GM21786 (cell line): ENCODE data around the gene UBE2E1.
"Not testable (repeated sequence)": the region's sequence is repeated elsewhere in the genome, so short reads cannot be mapped to it uniquely, and the experiment has no call there.

Experiments
- ATAC-seq: cut with Tn5 transposase; IDR thresholded peaks from one replicate; pipeline ENCODE4 v1.9.1; 2021; ENCODE audit not compliant: unreplicated experiment

Gene UBE2E1

DNA sequence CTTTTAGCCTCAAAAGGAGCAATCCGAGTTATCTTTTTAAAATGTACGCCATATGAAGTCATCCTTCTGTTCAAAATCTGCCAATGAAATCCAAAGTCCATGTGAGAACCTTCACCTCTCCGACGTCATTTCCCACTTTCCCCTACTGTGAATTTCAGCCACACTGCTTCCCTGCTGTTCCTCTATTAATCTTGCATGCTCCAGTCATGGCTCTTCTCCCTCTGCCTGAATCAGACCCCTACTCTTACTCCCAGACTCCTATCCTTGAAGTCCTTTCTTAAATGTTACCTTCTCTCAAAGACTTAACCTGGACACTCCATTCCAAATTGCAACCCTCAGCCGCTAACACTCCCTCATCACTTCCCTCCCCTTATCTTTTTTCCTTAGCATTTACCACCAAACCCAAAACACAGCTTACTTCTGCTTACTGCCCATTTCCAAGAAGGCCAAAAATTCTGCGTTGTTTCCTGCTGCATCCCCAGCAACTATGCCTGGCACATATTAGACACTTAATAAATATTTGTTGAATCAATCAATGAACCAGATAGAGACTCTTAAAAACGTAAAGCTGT, 109.9 kb downstream of the UBE2E1 start:
- ATAC-seq: no peak

DNA sequence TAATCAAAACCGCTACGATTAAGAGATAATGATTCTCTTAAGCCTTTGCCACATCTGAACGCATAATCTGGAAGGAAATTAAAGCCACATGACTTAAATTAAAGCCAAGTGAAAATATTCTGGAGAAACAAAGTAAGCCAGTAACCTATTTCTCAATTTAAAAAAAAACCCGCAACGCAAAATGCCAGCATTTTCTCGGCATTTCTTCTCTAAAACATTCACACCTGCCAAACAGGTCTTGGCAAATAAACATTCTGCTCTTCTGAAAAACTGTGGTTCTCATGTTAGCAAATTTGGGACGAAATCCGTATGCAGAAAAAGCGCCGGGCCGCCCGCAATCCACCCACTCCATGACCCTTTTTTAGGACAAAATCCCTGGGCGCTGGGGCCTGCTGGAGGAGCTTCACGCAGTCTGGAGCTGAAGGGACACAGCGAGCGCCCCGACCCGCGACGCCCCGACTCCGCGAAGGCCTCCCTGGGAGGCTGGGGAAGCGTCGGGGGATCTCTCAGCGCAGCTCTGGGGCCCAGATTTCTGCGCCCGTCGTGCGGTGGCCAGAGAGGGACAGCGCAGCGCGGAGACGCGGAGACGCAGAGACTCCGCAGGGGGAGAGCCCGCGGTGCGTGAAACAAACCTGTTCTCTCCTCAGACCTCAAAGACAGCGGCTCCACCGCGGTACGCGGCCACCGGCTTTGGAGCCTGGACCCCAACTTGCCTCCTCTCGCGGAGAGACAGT, 110.6 kb downstream of the UBE2E1 start:
- peak; percentile 38 for ATAC-seq

DNA sequence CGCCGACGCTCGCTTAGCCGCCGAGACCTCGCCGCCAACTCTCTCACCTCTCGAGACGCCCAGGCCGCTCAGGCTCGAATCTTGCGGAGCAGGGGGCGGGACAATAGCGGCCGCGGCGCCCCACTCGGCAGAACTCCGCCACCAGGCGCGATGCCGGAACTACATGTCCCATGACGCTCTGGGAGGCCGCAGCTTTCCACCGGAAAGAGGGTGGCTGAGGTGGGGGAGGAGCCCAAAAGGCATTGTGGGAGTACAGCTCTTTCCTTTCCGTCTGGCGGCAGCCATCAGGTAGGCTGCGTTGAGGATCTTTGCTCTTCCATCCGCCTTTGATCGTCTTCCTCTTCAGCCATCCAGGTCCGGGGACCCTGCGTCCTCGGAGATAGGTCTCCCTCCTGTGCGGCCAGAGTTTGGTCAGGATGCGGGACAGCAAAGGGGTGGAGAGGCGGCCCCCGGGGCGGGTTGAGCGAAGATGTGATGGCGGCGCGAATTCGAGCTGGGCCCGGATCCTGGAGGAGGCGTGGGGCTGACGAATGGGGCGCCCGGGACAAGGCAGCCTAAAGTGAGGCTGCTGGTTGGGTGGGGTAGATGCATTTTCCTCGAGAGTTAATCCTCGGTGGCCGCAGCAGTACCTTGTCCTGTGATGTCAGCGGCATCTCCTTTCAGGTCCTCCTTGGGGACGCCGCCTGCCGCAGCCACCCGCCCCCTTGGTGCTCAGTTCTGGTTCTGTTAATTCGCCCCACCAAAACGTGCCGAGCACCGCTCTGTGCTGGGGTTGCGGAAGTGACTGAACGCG, 111.3 kb downstream of the UBE2E1 start, which contains the start of the genes NKIRAS1 and RPL15:
Gene NKIRAS1 (minus strand): TSS at position 105 of the 793 bp plus-strand sequence. CDS start 6,086 bp downstream, outside the sequence.
Gene RPL15 (plus strand): TSS at position 247 of the 793 bp plus-strand sequence. CDS start 728 bp downstream, outside the sequence.
- ATAC-seq: peak; percentile 90

DNA sequence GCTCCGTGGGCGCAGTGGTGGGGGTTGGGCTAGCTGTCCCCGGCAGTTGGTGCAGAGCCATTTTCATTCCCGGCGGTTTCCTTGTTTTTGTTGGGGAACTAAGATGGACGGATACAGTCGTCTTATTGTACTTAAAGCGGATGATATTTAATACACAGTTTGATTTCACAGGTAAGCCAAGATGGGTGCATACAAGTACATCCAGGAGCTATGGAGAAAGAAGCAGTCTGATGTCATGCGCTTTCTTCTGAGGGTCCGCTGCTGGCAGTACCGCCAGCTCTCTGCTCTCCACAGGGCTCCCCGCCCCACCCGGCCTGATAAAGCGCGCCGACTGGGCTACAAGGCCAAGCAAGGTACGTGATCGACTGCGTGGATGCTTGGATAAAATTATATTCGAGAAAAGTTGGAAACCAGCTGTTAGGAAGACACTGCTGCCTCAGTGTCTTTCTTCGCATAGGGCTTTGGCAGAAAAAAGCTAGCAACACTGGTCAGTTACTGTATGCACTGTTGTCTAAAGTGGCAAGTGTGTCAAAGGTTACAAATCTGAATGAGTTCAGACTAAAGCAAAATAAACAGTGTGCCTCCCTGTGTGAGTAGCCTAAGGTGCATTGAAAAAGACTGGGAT, 112.0 kb downstream of the UBE2E1 start:
- not testable (repeated sequence) for ATAC-seq

DNA sequence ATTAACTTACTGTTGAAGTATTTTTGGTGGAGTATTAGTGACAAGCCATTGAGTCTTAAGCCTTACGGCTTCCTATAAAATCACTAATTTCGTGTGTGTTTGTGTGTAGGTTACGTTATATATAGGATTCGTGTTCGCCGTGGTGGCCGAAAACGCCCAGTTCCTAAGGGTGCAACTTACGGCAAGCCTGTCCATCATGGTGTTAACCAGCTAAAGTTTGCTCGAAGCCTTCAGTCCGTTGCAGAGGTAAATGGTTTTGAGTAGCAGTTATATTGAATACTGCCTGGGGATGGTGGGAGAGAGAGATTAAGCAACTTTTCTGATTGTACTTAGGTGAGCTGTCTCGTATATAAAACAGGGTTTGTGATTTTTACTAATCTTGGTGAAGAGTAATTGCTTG, 112.6 kb downstream of the UBE2E1 start:
- ATAC-seq: not testable (repeated sequence)

DNA sequence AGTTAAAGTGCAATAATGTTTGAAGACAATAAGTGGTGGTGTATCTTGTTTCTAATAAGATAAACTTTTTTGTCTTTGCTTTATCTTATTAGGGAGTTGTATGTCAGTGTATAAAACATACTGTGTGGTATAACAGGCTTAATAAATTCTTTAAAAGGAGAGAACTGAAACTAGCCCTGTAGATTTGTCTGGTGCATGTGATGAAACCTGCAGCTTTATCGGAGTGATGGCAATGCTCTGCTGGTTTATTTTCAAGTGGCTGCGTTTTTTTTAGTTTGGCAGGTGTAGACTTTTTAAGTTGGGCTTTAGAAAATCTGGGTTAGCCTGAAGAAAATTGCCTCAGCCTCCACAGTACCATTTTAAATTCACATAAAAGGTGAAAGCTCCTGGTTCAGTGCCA, 113.9 kb downstream of the UBE2E1 start:
- no peak for ATAC-seq

DNA sequence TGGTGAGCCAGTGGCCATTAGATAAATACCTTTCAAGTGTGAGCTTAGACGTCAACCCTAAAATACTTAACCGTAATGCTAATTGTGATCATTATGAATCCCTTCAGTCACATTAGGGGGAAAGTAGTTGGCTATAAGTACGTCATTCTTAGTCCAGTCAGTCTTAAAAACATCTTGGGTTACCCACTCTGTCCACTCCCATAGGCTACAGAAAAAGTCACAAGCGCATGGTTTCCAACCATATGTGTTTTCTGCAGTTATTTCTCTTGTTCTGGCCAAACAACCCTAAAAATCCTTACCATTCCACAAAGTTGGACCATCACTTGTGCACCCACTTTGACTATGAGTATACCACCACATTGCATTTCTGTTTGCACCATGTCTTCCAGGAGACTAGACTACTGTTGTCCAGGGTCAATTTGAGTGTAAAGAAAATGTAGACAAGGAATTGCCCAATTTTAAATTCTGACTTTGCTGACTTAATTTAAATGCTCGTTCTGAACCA, 114.4 kb downstream of the UBE2E1 start:
- ATAC-seq: no peak

DNA sequence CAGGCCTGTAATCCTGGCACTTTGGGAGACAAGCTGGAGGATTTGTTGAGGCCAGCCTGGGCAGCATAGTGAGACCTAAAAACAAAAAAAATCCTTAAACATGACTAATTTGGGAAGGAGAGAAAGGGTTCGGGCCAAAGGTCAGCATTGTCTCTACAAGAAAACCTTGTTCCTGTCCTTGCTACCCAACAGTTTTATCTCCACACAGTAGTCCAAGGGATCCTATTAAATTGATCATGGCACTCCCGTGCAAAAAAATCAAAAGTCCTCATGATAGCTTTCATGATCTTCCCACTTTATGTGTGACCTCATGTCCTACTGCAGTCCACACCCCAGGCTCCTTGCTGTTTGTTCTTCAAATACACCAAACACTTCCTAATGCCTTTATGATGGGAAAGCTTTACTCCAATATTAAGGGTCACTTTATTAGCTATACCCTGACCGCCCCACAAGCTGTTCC, 115.3 kb downstream of the UBE2E1 start:
- no peak for ATAC-seq

DNA sequence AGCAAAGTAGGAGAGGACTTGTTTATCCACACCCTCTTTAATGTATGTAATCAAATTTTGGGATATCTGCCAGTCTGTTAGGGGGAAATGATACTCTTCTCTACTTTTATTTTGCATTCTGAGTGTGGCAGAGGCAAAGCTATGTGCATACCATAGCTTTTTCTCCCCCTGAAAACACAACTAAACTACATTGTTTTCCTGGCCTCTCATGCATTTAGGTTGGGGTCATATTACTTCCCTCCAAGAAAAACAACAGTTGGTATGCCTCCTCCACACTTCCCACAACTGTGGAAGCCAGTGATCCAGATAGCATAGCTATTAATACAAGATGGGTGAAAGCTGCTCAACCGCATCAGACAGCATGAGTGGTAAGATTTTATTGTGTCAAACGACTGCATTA, 118.0 kb downstream of the UBE2E1 start:
- no peak for ATAC-seq

DNA sequence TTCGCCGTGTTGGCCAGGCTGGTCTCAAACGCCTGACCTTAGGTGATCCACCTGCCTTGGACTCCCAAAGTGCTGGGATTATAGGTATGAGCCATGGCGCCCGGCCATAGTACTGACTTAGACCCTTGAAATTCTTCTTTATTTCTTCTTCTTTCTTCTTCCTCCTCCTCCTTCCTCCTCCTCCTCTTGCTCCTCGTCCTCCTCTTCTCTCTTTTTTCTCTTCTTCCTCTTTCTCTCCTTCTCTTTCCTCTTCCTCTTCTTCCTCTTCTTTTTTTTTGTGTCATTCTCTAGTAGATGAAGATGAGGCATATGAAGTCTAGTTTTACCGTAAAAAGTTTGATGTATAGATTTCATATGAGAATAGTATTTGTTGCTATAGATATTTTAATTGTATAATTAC, 120.5 kb downstream of the UBE2E1 start:
- ATAC-seq: no peak

DNA sequence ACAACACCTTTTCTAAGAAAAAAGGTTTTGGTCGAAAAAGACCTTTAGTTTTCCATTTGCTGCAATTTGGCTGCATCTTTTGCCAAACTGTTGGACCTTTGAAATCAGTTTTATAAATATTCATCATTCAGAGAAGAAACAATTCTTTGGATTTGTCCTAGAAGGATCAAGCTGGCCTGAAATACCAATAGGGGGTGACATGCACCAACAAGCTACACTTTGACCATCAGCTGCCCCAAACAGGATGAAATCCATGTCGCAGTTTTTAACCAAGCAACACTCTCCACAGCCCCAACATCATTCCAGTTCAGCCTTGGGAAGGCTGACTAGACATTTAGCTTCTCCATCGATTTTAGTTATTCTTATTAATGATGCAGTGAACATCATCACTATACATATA, 121.0 kb downstream of the UBE2E1 start:
- no peak for ATAC-seq

DNA sequence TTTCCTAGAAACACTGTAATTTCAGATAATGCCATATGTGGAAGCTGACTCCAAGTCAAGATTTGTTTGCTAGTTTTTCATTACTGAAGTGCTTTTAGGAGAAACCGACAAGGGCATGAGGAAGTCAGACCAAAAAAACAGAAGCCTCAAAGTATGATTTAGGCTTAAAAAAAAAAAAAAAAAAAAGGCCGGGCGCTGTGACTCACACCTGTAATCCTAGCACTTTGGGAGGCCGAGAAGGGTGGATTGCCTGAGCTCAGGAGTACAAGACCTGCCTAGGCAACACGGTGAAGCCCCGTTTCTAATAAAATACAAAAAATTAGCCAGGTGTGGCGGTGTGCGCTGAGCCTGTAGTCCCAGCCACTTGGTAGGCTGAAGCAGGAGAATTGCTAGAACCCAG, 122.8 kb downstream of the UBE2E1 start:
- no peak for ATAC-seq

DNA sequence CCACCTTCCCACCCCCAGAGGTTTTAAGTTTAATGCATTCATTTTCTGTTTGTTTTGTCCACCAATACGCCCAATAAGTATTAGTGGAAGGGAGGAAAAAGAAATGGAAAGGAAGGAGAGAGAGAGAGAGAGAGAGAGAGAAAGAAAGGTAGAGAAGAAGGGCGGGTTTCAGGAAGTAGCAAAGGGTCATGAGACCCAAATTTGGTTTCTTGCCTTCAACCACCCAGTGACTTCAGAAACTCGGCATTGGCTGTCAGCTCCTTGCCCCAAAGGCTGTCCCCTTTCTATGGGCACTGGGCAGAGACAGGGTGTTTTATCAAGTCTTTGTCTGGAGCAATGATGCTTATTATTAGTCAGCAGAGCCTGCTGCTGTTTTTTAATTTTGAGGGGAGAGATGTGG, 125.8 kb downstream of the UBE2E1 start:
- no peak for ATAC-seq

DNA sequence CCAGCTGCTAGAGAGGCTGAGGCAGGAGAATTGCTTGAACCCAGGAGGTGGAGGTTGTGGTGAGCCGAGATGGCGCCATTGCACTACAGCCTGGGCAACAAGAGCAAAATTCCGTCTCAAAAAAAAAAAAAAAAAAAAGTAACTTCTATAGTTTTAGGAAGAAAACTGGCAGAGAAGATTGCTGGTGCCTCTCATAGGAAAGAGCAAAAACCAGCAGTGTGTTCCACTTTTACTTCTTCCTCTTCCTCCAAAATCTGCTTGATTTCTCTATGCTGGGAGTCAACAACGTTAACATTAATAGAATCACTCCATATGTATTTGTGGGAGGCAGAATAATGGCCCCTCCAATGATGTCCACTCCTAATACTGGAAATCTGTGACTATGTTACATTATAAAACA, 126.8 kb downstream of the UBE2E1 start:
- ATAC-seq: no peak

DNA sequence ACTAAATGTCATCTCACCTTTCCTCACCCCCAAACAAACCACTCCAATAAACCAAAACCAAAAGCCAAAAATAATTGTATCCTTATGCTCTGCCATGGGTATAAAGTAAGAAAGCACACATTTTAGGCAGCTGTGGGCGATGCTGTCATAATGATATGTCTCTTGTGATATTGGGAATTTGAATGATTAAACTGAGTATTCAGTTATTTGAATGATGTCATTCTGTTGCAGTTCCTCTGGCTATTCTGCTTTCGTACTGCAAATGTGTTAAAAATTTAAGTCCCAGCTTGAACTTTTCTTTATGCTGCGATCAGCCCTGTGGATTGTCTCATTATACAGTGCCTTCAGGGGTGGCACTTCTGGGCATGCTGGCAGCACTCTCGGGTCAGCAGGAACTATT, 128.5 kb downstream of the UBE2E1 start:
- no peak for ATAC-seq

DNA sequence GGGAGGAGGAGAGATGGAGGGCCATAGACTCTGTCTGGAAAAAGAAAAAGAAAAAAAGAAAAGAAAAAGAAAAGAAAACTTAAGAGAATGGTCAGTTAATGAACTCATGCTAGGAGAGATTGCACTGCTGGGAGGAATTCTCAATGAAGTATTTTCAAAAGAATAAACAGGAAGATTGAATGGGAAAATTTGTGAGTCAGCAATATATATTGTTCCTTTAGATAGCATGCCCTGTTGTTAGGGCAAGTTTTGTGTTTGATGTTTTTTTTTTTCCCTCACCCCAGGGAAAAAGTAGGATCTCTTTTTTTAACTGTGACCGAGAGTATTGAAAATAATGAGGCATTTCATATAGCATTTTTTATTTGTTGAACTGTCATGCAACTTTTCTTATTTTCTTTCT, 131.5 kb downstream of the UBE2E1 start:
- no peak for ATAC-seq

DNA sequence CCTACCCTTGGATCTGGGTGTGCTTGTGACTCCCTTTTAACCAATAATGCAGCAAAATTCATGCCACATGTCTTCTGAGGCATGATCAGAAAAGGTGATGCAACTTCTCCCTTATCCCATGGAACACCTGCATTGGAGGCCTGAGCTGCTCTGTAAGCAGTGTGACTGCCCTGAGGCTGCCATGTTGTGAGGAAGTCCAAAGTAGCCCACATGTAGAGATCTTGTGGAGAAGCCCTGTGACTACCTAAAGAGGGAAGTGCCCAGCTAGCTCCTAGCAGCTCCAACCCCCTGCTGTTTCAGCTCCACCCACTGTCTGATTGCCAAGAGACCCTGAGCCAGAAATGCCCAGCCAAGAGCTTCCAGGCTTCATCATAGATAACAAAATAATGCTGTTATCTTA, 132.9 kb downstream of the UBE2E1 start:
- ATAC-seq: no peak

DNA sequence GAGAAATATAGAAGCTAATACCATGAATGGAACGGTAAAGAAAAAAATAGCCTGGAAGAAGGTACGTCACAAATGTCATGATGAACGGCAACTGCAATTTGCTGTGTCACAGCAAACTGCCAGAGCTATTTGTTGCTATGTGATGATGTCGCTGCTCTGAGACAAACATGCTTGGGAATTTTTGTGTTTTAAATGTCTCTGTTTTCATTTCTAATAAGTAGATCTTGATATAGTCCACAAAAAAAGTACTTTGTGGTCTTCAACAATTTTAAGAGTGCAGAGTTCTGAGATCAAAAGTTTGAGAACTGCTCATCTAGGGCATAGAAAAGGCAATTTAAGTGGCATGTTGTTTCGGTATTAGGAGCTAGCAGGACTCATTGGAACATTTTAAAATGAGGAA, 135.0 kb downstream of the UBE2E1 start:
- no peak for ATAC-seq
